BJ (cell line): ENCODE measurements around the gene USF1. TPM values are rescaled to one million over a fixed set of nuclear protein-coding genes. Genes with fewer than 3 reads are reported as not detected.
"Not testable (repeated sequence)": the region's sequence is repeated elsewhere in the genome, so short reads cannot be mapped to it uniquely, and the experiment has no call there.

ENCODE experiments used
- CTCF ChIA-PET: fragments of 350-600 bp; formaldehyde crosslinking; extraction: SDS; loops from one replicate; lab custom pipeline; 2021; ENCODE audit warnings: antibody characterized with exemption, inconsistent platforms; lab: Yijun Ruan, JAX
- POLR2A ChIA-PET: fragments of 300-600 bp; sonication (Branson Sonifier 250); formaldehyde crosslinking; extraction: SDS; loops from one replicate; lab custom pipeline; 2021; ENCODE audit warnings: antibody characterized with exemption; lab: Charles Lee
- DNase-seq: peaks from one replicate; pipeline ENCODE4 v3.0.0-alpha.2; 2011; ENCODE audit warnings: low read depth
- H3K27me3 ChIP-seq: 2 replicates; pipeline ENCODE4 v1.6.0; 2011; ENCODE audit warnings: low read length; ENCODE audit not compliant: control insufficient read depth, insufficient read depth
- H3K36me3 ChIP-seq: 2 replicates; pipeline ENCODE4 v1.5.1; 2011; ENCODE audit warnings: low read length; ENCODE audit not compliant: control insufficient read depth, insufficient read depth
- H3K4me3 ChIP-seq: 2 replicates; pipeline ENCODE4 v1.5.1; 2011; ENCODE audit warnings: low read depth, mild to moderate bottlenecking, control low read depth, low read length
- CTCF ChIP-seq: IDR thresholded peaks from 2 replicates; pipeline ENCODE4 v1.5.1; 2011; ENCODE audit warnings: low read depth, mild to moderate bottlenecking, control low read depth, inconsistent platforms, low read length, moderate library complexity; ENCODE audit not compliant: insufficient read depth
- polyA plus RNA-seq: library from polyadenylated mRNA; depleted of rRNA; stranded (reverse); fragments of >200 nt; gene quantifications from 2 replicates; pipeline ENCODE4 v1.2.3, GENCODE V29; 2011; rRNA removed
- small RNA-seq: library from RNA; depleted of rRNA; stranded (forward); fragments of <200 nt; gene quantifications from one replicate; pipeline ENCODE3, GENCODE V24; 2012; ENCODE audit warnings: low replicate concordance, low read depth; ENCODE audit not compliant: insufficient read length

USF1 gene
- polyA plus RNA-seq, 1 experiment: 40.4 TPM

DNA sequence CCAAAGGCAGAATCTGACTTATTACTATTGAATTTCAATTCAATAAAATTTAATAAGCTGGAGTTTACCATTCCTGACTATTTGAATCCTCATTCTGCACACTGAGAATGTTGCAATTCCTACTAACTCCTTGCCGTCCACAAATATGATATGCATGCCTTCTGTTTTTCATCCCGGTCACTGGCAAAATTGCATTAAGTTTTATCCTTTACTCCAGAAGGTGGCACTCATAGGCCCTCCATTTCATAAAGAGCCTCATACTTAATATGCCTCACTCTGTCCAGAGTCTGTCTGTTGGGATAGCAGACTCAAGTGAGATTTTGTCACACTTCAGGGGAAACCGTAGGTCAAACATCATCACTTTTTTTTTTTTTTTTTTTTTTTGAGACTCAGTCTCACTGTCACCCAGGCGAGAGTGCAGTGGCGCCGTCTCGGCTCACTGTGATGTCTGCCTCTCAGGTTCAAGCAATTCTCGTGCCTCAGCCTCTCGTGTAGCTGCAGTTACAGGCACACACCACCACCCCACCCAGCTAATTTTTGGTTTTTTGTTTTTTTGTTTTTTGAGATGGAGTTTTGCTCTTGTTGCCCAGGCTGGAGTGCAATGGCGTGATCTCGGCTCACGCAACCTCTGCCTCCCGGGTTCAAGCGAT, 52.1 kb downstream of the USF1 start:
- peak; percentile 54 for TF ChIP-seq CTCF
- peak; percentile 35 for DNase-seq
- H3K4me3 ChIP-seq: no peak overlapping the region
- POLR2A ChIA-PET: no interaction called here
- H3K27me3 ChIP-seq: no peaks in the 10 kb centered on the region; the same call in 1 of the 2 replicates
- no peaks in the 10 kb centered on the region for H3K36me3 ChIP-seq
- CTCF ChIA-PET: interaction anchor here (0.7 to 6.5 kb wide), 3 partner anchors 39 to 146 kb away, joined by 4 to 36 read pairs (median 32); partner anchors contain the start of gene KLHDC9

DNA sequence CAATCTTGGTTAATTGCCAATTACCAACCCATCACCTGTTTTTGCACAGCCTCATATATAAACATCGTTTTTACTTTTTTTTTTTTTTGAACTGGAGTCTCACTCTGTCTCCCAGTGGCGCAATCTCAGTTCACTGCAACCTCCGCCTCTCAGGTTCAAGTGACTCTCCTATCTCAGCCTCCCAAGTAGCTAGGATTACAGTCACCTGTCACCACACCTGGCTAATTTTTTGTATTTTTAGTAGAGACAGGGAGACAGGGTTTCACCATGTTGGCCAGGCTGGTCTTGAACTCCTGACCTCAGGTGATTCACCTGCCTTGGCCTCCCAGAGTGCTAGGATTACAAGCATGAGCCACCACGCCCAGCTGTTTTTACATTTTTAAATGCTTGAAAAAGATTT, 53.7 kb downstream of the USF1 start:
- CTCF ChIA-PET: interaction anchor here (0.7 to 5.4 kb wide), 4 partner anchors 14 to 147 kb away, joined by 3 to 32 read pairs (median 7); partner anchors contain the start of gene KLHDC9
- H3K27me3 ChIP-seq, POLR2A ChIA-PET, H3K4me3 ChIP-seq, DNase-seq, H3K36me3 ChIP-seq: not testable (repeated sequence)

Small RNAs within 50 kb of the gene (small RNA-seq; reads per million reads assigned to genes)
- gene AL591806.2: not detected

Other genes starting within 250 kb of the USF1 start
- not detected in 2 replicates for gene LY9, start 249.8 kb downstream of the USF1 start, polyA plus RNA-seq
- gene CD244, start 183.1 kb downstream of the USF1 start, polyA plus RNA-seq: not detected in 2 replicates
- not detected in 2 replicates for gene ITLN1, start 160.8 kb downstream of the USF1 start, polyA plus RNA-seq
- not detected in 2 replicates for gene ITLN2, start 91.2 kb downstream of the USF1 start, polyA plus RNA-seq
- 1.3 and 1.8 TPM in 2 replicates for gene F11R, start 24.8 kb downstream of the USF1 start, polyA plus RNA-seq
- gene TSTD1, start 7.0 kb downstream of the USF1 start, polyA plus RNA-seq: 0.22 and 0.26 TPM in 2 replicates
- not detected in 2 replicates for gene ARHGAP30, start 23.9 kb upstream of the USF1 start, polyA plus RNA-seq
- gene NECTIN4, start 43.6 kb upstream of the USF1 start, polyA plus RNA-seq: 0.05 TPM in 1 of 2 replicates, not detected in the other
- gene KLHDC9, start 52.4 kb upstream of the USF1 start, polyA plus RNA-seq: 3.9 and 5.8 TPM in 2 replicates
- gene PFDN2, start 72.1 kb upstream of the USF1 start, polyA plus RNA-seq: 32.9 and 66.0 TPM in 2 replicates
- 24.2 and 36.7 TPM in 2 replicates for gene NIT1, start 72.1 kb upstream of the USF1 start, polyA plus RNA-seq
- gene DEDD, start 86.7 kb upstream of the USF1 start, polyA plus RNA-seq: 46.4 and 74.0 TPM in 2 replicates
- 89.4 and 134 TPM in 2 replicates for gene UFC1, start 108.0 kb upstream of the USF1 start, polyA plus RNA-seq
- gene USP21, start 113.5 kb upstream of the USF1 start, polyA plus RNA-seq: 13.5 and 19.3 TPM in 2 replicates
- 17.6 and 29.7 TPM in 2 replicates for gene PPOX, start 120.4 kb upstream of the USF1 start, polyA plus RNA-seq
- gene B4GALT3, start 131.5 kb upstream of the USF1 start, polyA plus RNA-seq: 24.7 and 39.0 TPM in 2 replicates
- 0.99 and 1.3 TPM in 2 replicates for gene ADAMTS4, start 153.1 kb upstream of the USF1 start, polyA plus RNA-seq
- gene NDUFS2, start 156.4 kb upstream of the USF1 start, polyA plus RNA-seq: 129 TPM in 2 replicates
- gene FCER1G, start 169.3 kb upstream of the USF1 start, polyA plus RNA-seq: 0.38 and 0.47 TPM in 2 replicates
- gene APOA2, start 177.7 kb upstream of the USF1 start, polyA plus RNA-seq: not detected in 2 replicates
- 9.6 and 13.1 TPM in 2 replicates for gene TOMM40L, start 180.1 kb upstream of the USF1 start, polyA plus RNA-seq
- not detected in 2 replicates for gene NR1I3, start 192.2 kb upstream of the USF1 start, polyA plus RNA-seq
- not detected in 2 replicates for gene PCP4L1, start 212.8 kb upstream of the USF1 start, polyA plus RNA-seq